Brain microvascular endothelial cell (primary cell): ENCODE results near the gene ANGPTL4.
A peak's percentile ranks its signal among the peaks of the same experiment; 100 is the strongest.

Experiments used
- DNase-seq: peaks from one replicate; pipeline ENCODE4 v3.0.0-alpha.2; 2020
- H3K27ac ChIP-seq: fragments of 250-450 bp; sonication (Bioruptor Pico); 2 replicates; pipeline ENCODE4 v1.5.1; 2020; ENCODE audit warnings: mild to moderate bottlenecking, moderate library complexity
- H3K27me3 ChIP-seq: fragments of 250-450 bp; sonication (Bioruptor Pico); replicated peaks from 2 replicates; pipeline ENCODE4 v1.5.1; 2020; ENCODE audit warnings: mild to moderate bottlenecking
- H3K36me3 ChIP-seq: fragments of 250-450 bp; sonication (Bioruptor Pico); replicated peaks from 2 replicates; pipeline ENCODE4 v1.5.1; 2020; ENCODE audit warnings: mild to moderate bottlenecking
- H3K4me3 ChIP-seq: 2 replicates; pipeline ENCODE4 v1.5.1; 2011; ENCODE audit warnings: low read depth, mild to moderate bottlenecking, control low read depth, low read length, moderate library complexity
- CTCF ChIP-seq: IDR thresholded peaks from 2 replicates; pipeline ENCODE4 v1.5.1; 2011; ENCODE audit warnings: low read depth, mild to moderate bottlenecking, moderate library complexity, low read length, control low read depth, inconsistent platforms; ENCODE audit errors: missing control alignments
- in situ Hi-C: cut with HindIII; loops from 2 replicates; pipeline ENCODE4 v1.10.0; 2017; ENCODE audit warnings: low sequenced_read_pairs, low pct_ligation_motif_present

Gene ANGPTL4

GRCh38 chr19:8391198-8392016 is 27.5 kb downstream of the ANGPTL4 start:
- Histone ChIP-seq H3K27ac (no peak overlapping the region), H3K36me3 (no peaks in the 10 kb centered on the region), H3K4me3 (peak overlapping the region; percentile 6), H3K27me3 (no peaks in the 10 kb centered on the region)
- no peak for TF ChIP-seq CTCF
- in situ Hi-C loops, result no loop called here
- no peak for DNase-seq

GRCh38 chr19:8392017-8392591 is 28.1 kb downstream of the ANGPTL4 start:
- in situ Hi-C loops, result no loop called here
- no peak for TF ChIP-seq CTCF
- Histone ChIP-seq H3K36me3 (no peaks in the 10 kb centered on the region), H3K27me3 (no peaks in the 10 kb centered on the region), H3K4me3 (no peak overlapping the region), H3K27ac (no peak overlapping the region)
- DNase-seq, result no peak

GRCh38 chr19:8393192-8393870 is 29.4 kb downstream of the ANGPTL4 start:
- no peaks in the 10 kb centered on the region for H3K36me3 ChIP-seq
- in situ Hi-C loops, result no loop called here
- H3K27ac ChIP-seq, result no peak overlapping the region
- no peaks in the 10 kb centered on the region for H3K27me3 ChIP-seq
- no peak for DNase-seq
- no peak for TF ChIP-seq CTCF
- no peak overlapping the region for H3K4me3 ChIP-seq

GRCh38 chr19:8393871-8394250 is 29.9 kb downstream of the ANGPTL4 start:
- Histone ChIP-seq H3K27me3 (no peaks in the 10 kb centered on the region), H3K27ac (no peak overlapping the region), H3K36me3 (no peaks in the 10 kb centered on the region), H3K4me3 (no peak overlapping the region)
- in situ Hi-C loops, result no loop called here
- no peak for TF ChIP-seq CTCF
- DNase-seq, result no peak

GRCh38 chr19:8395621-8396082 is 31.7 kb downstream of the ANGPTL4 start:
- peaks cover 10% of the 10 kb centered on the region for H3K36me3 ChIP-seq
- no peaks in the 10 kb centered on the region for H3K27me3 ChIP-seq
- in situ Hi-C loops, result no loop called here
- no peak overlapping the region for H3K4me3 ChIP-seq
- no peak for DNase-seq
- TF ChIP-seq CTCF, result no peak
- no peak overlapping the region for H3K27ac ChIP-seq
